Skeletal muscle tissue (tissue), 4 donors: Measurements from ENCODE around the gene PCDH17. TPM values are rescaled to one million over a fixed set of nuclear protein-coding genes. Genes with fewer than 3 reads are reported as not detected.

Experiments
- H3K27ac ChIP-seq: one replicate; pipeline ENCODE4 v1.7.0; 2013; ENCODE audit warnings: mild to moderate bottlenecking, low read depth, low read length, inconsistent platforms
- H3K27me3 ChIP-seq, 3 donors: one replicate each; pipeline ENCODE4 v1.7.0; 2013; ENCODE audit warnings: low read length in 3 of 3; ENCODE audit not compliant: control insufficient read depth in 3 of 3, insufficient read depth in 3 of 3
- H3K36me3 ChIP-seq, 3 donors: one replicate each; pipeline ENCODE4 v1.7.0; 2013; ENCODE audit warnings: low read length in 3 of 3; ENCODE audit not compliant: control insufficient read depth in 3 of 3, insufficient read depth in 3 of 3
- H3K4me1 ChIP-seq, 3 donors: one replicate each; pipeline ENCODE4 v1.7.0; 2013; ENCODE audit warnings: low read length in 3 of 3, mild to moderate bottlenecking in 3 of 3; ENCODE audit not compliant: control insufficient read depth in 3 of 3, insufficient read depth in 3 of 3
- H3K4me3 ChIP-seq, 3 donors: one replicate each; pipeline ENCODE4 v1.7.0; 2013; ENCODE audit warnings: low read length in 3 of 3
- H3K9ac ChIP-seq, 3 donors: one replicate each; pipeline ENCODE4 v1.7.0; 2013; ENCODE audit warnings: low read length in 3 of 3, mild to moderate bottlenecking in 3 of 3, moderate library complexity in 2 of 3, low read depth in 1 of 3
- H3K9me3 ChIP-seq, 3 donors: one replicate each; pipeline ENCODE4 v1.7.0; 2013; ENCODE audit warnings: low read length in 3 of 3; ENCODE audit not compliant: control insufficient read depth in 3 of 3
- total RNA-seq: library from RNA; depleted of rRNA; stranded (reverse); fragments of >200 nt; gene quantifications from one replicate; pipeline ENCODE4 v1.2.3, GENCODE V29; 2014
- donor health status: Osteomylitis.

Gene PCDH17
- total RNA-seq, 1 donor from 2014 or later: 5.2 TPM

DNA sequence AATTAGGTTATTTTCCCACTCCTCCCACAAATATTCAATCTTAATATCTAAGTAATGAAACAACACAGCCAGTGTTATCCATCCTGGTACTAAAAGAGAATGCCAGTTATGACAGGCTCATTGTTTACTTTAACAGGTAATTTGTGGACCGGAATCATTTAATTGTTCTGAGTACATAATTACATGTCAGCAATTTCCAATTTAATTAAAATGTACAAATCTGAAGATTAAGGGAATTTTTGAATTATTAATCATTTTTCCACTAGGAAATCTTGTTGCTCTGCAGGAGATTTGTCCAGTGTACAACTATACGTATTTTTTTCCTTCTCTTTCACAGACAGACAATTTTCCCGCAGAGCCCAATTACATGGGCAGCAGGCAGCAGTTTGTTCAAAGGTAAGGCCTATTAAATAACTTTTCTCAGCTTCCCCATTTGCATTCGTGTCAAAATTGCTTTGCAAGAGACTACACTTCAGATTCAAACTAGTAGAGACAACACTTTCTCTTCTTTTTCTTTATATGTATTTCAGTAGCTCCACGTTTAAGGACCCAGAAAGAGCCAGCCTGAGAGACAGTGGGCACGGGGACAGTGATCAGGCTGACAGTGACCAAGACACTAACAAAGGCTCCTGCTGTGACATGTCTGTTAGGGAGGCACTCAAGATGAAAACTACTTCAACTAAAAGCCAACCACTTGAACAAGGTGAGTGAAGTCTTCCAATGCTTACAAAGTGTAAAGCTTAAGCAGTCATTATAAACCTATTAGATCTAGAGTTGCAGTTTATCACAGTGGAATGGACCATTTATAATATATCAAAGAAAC, 34.8 kb downstream of the PCDH17 start:
- no peaks in the 10 kb centered on the region for H3K27me3 ChIP-seq
- H3K9me3 ChIP-seq: no peaks in the 10 kb centered on the region
- H3K9ac ChIP-seq: no peak overlapping the region
- no peaks in the 10 kb centered on the region for H3K36me3 ChIP-seq
- no peak overlapping the region for H3K27ac ChIP-seq
- no peaks in the 10 kb centered on the region for H3K4me1 ChIP-seq
- H3K4me3 ChIP-seq: no peak overlapping the region

DNA sequence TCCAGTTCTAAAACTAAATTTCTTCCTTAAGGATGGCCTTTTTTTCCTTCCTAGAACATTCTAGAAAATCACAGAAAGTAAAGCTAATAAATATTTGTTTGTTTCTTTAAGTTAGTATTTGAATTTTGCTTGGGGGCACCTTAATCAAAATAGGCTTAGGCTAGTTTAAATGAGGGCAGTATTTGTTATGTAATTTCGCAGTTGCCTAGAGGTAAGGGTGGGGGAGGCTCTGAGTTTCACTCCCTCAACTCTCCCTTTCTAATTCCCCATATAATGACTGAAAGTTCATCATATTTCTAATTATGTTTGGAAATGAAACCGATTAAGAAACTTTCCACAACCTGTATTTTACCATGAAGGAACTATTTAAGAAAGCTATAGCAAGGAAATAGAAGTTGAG, 40.6 kb downstream of the PCDH17 start:
- Histone ChIP-seq H3K4me1 (no peaks in the 10 kb centered on the region), H3K9me3 (no peaks in the 10 kb centered on the region), H3K36me3 (no peaks in the 10 kb centered on the region), H3K4me3 (no peak overlapping the region), H3K9ac (no peak overlapping the region), H3K27me3 (no peaks in the 10 kb centered on the region), H3K27ac (no peak overlapping the region)

DNA sequence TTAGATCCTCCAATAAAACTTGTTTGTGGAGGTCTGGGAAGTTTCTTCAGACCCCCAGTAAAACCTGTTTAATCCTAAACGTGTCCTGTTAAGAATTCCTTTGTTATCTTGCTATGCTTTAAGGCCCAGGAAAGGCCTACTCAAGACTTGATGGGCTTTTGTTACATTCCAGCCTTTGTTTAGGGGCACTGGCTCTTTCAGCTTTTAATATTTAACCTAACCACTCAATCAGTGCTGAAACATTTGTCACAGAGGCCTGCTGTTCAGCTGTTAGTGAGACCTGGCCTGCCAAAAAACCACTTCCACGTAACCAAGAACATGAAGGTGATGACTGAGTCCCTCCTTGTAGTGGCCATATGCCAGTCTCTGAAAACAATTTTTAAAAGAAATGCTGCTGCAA, 41.7 kb downstream of the PCDH17 start:
- H3K27me3 ChIP-seq: no peaks in the 10 kb centered on the region
- H3K4me3 ChIP-seq: no peak overlapping the region
- no peak overlapping the region for H3K9ac ChIP-seq

DNA sequence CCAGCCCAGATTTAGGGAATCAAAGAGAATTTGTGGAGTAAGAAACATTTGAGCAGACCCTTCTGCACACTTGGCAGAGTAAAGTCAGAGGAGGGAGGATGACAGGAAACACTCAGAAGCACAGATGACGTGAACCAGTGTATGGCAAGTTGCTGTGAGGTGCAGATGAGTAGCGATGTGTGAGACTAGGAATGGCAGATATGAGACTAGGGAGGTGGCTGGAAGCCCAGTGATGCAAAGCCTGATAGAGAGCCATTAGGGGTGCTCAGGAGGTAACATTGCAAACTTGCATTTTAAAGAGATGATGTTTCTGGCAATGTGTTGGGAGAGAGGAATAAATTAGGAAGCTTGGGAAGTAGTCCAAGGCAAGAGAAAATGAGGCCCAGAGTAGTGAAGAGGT, 44.0 kb downstream of the PCDH17 start:
- Histone ChIP-seq H3K36me3 (no peaks in the 10 kb centered on the region), H3K9me3 (no peaks in the 10 kb centered on the region), H3K4me1 (no peaks in the 10 kb centered on the region), H3K27ac (no peak overlapping the region), H3K27me3 (no peaks in the 10 kb centered on the region), H3K9ac (no peak overlapping the region), H3K4me3 (no peak overlapping the region)

More for the DNA sequence above, 41.7 kb downstream of the PCDH17 start:
- Histone ChIP-seq H3K4me1 (no peaks in the 10 kb centered on the region), H3K9me3 (no peaks in the 10 kb centered on the region), H3K36me3 (no peaks in the 10 kb centered on the region), H3K27ac (no peak overlapping the region)

DNA sequence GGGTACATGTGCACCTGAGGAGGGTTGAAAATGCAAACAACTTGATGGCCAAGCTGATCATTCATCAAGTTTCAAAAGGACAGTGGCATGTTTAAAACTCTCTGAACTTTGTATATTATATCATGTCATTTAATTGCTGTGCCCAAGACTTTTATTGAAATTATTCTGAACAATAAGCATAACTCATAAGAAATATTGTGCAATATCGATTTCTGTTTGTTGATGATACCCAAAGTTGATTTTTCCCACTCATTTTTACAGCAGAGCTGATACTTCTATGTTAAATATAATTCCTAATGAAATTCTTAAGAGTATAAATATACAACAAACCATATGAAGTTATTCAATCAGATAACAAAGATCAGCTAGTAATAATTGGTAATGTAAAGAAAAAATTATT, 49.1 kb downstream of the PCDH17 start:
- Histone ChIP-seq H3K27ac (no peak overlapping the region), H3K27me3 (no peaks in the 10 kb centered on the region), H3K4me1 (no peaks in the 10 kb centered on the region), H3K4me3 (no peak overlapping the region), H3K9me3 (no peaks in the 10 kb centered on the region), H3K36me3 (no peaks in the 10 kb centered on the region), H3K9ac (no peak overlapping the region)

DNA sequence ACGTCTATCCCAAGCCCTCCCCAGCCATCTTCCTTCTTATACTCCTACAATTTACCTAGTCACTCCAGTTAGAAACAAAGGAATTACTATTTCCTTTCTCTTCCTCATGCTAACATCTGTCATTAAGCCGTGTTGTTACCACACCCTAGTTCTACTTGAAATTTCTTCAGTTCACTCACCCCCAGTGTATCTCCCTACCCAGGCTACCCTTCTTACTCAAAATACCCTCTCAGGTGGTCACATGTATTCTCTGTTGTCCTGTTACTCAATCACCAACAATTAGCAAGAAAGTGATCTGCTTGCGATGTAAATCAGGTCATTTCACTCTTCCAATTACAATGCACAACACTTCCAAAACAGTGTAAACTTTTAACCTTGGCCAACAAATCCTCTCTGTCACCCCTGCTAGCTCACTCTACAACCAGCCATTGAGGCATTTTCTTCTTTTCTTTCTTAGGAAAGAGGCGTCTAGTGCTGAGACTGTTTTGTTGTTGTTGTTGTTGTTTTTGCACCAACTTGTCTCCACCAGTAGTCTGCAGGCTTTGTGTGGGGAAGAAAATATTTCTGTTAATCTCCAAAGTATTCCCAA, 50.7 kb downstream of the PCDH17 start:
- Histone ChIP-seq H3K9me3 (no peaks in the 10 kb centered on the region), H3K9ac (no peak overlapping the region), H3K27ac (no peak overlapping the region), H3K27me3 (no peaks in the 10 kb centered on the region), H3K36me3 (no peaks in the 10 kb centered on the region), H3K4me1 (no peaks in the 10 kb centered on the region), H3K4me3 (no peak overlapping the region)

DNA sequence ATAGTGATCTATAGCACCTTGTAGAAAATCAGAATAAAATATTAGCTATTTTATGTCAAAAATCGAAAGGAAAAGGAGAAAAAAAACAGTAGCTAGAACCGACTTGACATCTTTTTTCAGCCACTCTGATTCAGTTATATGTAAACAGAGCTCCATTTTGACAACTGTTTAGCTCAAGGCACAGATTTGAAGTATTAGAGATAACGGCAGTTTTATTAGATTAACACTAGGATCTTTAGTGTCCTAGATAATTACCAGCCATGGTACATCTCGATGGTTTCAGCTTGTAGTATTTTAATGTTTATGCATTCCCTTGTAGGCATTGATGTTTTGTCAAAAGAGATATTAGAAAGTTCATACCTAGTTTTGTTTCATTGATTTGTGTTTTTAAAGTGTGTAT, 67.3 kb downstream of the PCDH17 start:
- Histone ChIP-seq H3K27ac (no peak overlapping the region), H3K9ac (no peak overlapping the region), H3K4me3 (no peak overlapping the region), H3K27me3 (no peaks in the 10 kb centered on the region), H3K9me3 (no peaks in the 10 kb centered on the region), H3K36me3 (no peaks in the 10 kb centered on the region), H3K4me1 (no peaks in the 10 kb centered on the region)

DNA sequence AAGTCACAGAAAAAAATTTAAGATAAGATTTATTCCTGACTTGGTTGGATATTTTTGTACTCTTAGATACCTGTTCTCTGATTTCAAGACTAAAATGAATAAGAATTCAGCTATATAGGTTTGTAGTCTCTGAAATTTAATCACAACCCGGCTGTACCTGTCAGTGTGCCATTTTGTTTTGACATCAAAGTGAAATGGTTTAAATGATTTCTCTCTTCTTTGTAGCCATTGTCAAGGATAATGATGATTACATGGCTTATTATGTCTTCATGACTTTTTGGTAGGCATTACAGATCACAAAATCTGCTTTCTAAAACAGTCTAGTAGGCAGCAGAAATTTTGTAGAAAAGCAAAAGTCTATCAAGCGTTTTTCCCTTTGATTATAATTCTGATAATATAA, 72.5 kb downstream of the PCDH17 start:
- Histone ChIP-seq H3K27ac (no peak overlapping the region), H3K9ac (no peak overlapping the region), H3K36me3 (no peaks in the 10 kb centered on the region), H3K4me1 (no peaks in the 10 kb centered on the region), H3K9me3 (no peaks in the 10 kb centered on the region), H3K4me3 (no peak overlapping the region), H3K27me3 (no peaks in the 10 kb centered on the region)

DNA sequence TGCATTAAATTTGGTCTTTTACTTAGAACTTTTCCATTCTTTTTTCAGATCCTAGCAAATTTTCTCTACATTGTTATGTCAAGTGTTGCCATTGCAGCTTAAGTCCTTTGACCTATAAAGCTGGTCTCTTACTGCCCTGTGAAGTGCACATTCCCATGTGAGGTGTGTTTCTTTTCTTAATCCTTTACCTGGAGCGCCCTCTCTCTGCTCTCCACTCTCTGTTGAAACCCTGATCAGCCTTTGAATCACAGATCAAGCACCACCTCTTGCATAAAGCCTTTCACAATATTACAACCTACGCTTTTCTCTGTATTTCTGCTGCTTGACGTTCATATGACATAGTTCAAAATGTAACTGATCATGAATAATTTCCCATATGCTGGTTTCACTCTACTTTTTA, 84.8 kb downstream of the PCDH17 start:
- H3K27me3 ChIP-seq: no peaks in the 10 kb centered on the region
- H3K36me3 ChIP-seq: no peaks in the 10 kb centered on the region

DNA sequence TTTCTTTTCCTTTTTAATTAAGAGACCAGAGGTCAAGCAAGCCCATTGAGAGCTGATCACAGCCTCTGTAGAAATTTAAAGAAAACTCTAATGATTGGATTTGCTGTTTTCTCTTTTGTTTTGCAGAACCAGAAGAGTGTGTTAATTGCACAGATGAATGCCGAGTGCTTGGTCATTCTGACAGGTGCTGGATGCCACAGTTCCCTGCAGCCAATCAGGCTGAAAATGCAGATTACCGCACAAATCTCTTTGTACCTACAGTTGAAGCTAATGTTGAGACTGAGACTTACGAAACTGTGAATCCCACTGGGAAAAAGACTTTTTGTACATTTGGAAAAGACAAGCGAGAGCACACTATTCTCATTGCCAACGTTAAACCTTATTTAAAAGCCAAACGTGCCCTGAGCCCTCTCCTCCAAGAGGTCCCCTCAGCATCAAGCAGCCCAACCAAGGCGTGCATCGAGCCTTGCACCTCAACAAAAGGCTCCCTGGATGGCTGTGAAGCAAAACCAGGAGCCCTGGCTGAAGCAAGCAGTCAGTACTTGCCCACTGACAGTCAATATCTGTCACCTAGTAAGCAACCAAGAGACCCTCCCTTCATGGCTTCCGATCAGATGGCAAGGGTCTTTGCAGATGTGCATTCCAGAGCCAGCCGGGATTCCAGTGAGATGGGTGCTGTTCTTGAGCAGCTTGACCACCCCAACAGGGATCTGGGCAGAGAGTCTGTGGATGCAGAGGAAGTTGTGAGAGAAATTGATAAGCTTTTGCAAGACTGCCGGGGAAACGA, 93.1 kb downstream of the PCDH17 start:
- H3K9ac ChIP-seq: no peak overlapping the region
- H3K27ac ChIP-seq: no peak overlapping the region
- H3K36me3 ChIP-seq: no peaks in the 10 kb centered on the region
- no peaks in the 10 kb centered on the region for H3K9me3 ChIP-seq
- no peaks in the 10 kb centered on the region for H3K4me1 ChIP-seq
- no peaks in the 10 kb centered on the region for H3K27me3 ChIP-seq
- no peak overlapping the region for H3K4me3 ChIP-seq

More for the DNA sequence above, 84.8 kb downstream of the PCDH17 start:
- no peaks in the 10 kb centered on the region for H3K9me3 ChIP-seq
- H3K27ac ChIP-seq: no peak overlapping the region
- H3K4me1 ChIP-seq: no peaks in the 10 kb centered on the region
- H3K4me3 ChIP-seq: no peak overlapping the region
- no peak overlapping the region for H3K9ac ChIP-seq
